Measurements from ENCODE around the gene SPTSSB. TPM values are rescaled to one million over a fixed set of nuclear protein-coding genes. Genes with fewer than 3 reads are reported as not detected.
A peak's percentile ranks its signal among the peaks of the same experiment; 100 is the strongest.

The SPTSSB gene
- total RNA-seq, 1 experiment from 2014 or later: not detected

DNA sequence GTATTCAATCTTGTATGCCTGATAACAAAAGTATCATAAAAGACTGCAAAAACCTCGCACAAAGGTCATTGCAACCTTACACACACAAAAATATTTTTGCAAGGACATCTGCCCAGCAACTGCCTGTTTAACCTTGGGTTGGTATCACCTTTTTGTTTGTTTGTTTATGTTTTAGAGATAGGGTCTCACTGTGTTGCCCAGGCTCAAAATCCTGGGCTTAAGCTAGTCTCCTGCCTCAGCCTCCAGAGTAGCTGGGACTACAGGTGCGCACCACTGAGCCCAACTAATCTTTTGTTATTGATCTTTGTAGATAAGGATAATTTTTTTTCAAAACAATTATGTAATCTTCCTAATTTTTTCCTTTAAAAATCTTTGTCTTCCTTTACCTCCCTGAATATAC is 54.2 kb downstream of the SPTSSB start:
- TF ChIP-seq, protein P1, sequence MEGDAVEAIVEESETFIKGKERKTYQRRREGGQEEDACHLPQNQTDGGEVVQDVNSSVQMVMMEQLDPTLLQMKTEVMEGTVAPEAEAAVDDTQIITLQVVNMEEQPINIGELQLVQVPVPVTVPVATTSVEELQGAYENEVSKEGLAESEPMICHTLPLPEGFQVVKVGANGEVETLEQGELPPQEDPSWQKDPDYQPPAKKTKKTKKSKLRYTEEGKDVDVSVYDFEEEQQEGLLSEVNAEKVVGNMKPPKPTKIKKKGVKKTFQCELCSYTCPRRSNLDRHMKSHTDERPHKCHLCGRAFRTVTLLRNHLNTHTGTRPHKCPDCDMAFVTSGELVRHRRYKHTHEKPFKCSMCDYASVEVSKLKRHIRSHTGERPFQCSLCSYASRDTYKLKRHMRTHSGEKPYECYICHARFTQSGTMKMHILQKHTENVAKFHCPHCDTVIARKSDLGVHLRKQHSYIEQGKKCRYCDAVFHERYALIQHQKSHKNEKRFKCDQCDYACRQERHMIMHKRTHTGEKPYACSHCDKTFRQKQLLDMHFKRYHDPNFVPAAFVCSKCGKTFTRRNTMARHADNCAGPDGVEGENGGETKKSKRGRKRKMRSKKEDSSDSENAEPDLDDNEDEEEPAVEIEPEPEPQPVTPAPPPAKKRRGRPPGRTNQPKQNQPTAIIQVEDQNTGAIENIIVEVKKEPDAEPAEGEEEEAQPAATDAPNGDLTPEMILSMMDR (IDR thresholded peaks at IDR 0.05; ENCODE audit: unreplicated experiment): no peak
- H3K4me1 Mint-ChIP-seq (ENCODE audit: insufficient read depth, unreplicated experiment): no peaks in the 10 kb centered on the region
- H3K27me3 Mint-ChIP-seq (ENCODE audit: insufficient read depth, unreplicated experiment): no peaks in the 10 kb centered on the region
- intact Hi-C loops (cut with micrococcal nuclease): no loop called here
- no peaks in the 10 kb centered on the region for H3K36me3 Mint-ChIP-seq (ENCODE audit: insufficient read depth, unreplicated experiment)
- no TSS peak for BruUV-seq (replicated peaks)
- DNase-seq (ENCODE audit: unreplicated experiment): no peak
- ChIA-PET POLR2A (no interaction called here), CTCF (interaction anchor here (0.6 to 1.4 kb wide), 2 partner anchors 10 to 12 kb away, joined by 4 to 6 read pairs; no protein-coding TSS in a partner anchor)
- H3K27ac Mint-ChIP-seq (ENCODE audit: low read depth, unreplicated experiment): no peak overlapping the region
- H3K9me3 Mint-ChIP-seq (ENCODE audit: unreplicated experiment): no peaks in the 10 kb centered on the region
- H3K4me3 Mint-ChIP-seq (ENCODE audit: unreplicated experiment): no peak overlapping the region

DNA sequence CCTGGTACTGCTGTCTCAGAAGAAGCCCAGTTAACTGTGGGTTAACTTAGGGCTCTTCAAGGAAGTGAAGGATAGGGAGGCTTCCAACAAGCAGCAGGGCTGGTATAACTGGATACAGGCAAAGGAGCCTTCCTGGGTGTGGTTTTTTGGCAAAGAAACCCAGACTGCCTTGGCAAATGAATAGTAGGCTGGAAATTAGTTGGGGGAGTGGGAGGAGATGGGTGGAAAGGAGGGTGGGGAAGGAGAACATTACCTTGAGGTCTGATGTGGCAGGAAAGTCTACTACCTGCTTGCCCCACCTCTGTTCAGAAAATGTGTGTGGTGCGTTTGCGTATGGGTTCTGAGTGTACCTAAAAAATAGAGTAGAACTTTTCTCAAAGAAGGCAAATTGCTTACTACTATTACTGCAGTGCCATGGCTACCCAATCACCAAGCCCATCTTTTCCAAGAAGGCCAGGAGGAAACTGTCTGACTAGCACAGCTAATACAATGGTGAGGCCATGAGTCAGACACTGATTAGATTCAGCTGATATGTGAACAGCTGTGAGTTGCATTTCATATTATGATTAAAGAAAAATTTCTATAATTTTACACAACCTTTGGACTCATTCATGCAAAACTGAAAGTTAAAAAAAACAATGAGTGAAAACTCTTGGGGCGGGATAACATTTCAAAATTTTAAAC is 55.2 kb downstream of the SPTSSB start:
- Mint-ChIP-seq H3K36me3 (ENCODE audit: insufficient read depth, unreplicated experiment) (no peaks in the 10 kb centered on the region), H3K9me3 (ENCODE audit: unreplicated experiment) (no peaks in the 10 kb centered on the region), H3K4me1 (ENCODE audit: insufficient read depth, unreplicated experiment) (no peaks in the 10 kb centered on the region), H3K27me3 (ENCODE audit: insufficient read depth, unreplicated experiment) (no peaks in the 10 kb centered on the region), H3K27ac (ENCODE audit: low read depth, unreplicated experiment) (no peak overlapping the region), H3K4me3 (ENCODE audit: unreplicated experiment) (no peak overlapping the region)
- POLR2A ChIA-PET: no interaction called here
- DNase-seq (ENCODE audit: unreplicated experiment): peak; percentile 20
- no TSS peak for BruUV-seq (replicated peaks)
- TF ChIP-seq, protein P1 (IDR thresholded peaks at IDR 0.05; ENCODE audit: unreplicated experiment): no peak
- CTCF ChIA-PET: interaction anchor here (0.6 to 1.4 kb wide), 2 partner anchors 11 to 80 kb away, joined by 3 to 6 read pairs; no protein-coding TSS in a partner anchor
- intact Hi-C loops (cut with micrococcal nuclease): no loop called here

DNA sequence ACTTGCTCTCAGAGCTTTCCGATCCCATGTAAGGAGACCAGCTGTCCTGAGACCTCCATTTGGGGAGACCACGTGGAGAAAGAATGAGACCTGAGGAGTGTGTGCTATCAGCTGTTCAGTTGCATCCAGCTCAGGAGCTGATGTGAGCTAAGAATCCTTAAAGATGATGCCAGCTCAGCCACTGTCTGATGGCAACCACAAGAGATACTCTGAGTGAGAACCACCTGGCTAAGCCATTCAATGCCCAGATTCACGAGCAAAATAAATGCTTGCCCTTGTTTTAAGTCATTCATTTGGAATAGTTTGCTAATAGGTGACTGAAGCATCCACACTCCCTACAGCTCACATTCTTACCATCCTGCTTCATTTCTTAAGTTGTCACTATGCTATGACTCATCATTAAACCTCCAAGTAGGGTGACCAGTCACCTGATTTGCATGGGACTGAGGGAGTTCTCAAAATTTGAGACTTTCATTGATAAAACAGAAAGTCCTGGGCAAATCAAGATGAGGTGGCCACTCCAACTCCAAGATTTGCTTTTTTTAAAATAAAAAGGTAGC is 56.4 kb downstream of the SPTSSB start:
- Mint-ChIP-seq H3K36me3 (ENCODE audit: insufficient read depth, unreplicated experiment) (no peaks in the 10 kb centered on the region), H3K9me3 (ENCODE audit: unreplicated experiment) (no peaks in the 10 kb centered on the region), H3K4me3 (ENCODE audit: unreplicated experiment) (no peak overlapping the region), H3K4me1 (ENCODE audit: insufficient read depth, unreplicated experiment) (no peaks in the 10 kb centered on the region), H3K27ac (ENCODE audit: low read depth, unreplicated experiment) (no peak overlapping the region), H3K27me3 (ENCODE audit: insufficient read depth, unreplicated experiment) (no peaks in the 10 kb centered on the region)
- POLR2A ChIA-PET: interaction anchor here (0.6 kb wide), 2 partner anchors 9 to 57 kb away, joined by 3 to 4 read pairs; partner anchors contain the start of gene SPTSSB
- TF ChIP-seq, protein P1 (IDR thresholded peaks at IDR 0.05; ENCODE audit: unreplicated experiment): no peak
- CTCF ChIA-PET: interaction anchor here (0.5 to 2.5 kb wide), 2 partner anchors 10 to 16 kb away, joined by 3 to 16 read pairs; no protein-coding TSS in a partner anchor
- DNase-seq (ENCODE audit: unreplicated experiment): no peak
- no TSS peak for BruUV-seq (replicated peaks)
- intact Hi-C loops (cut with micrococcal nuclease): no loop called here

DNA sequence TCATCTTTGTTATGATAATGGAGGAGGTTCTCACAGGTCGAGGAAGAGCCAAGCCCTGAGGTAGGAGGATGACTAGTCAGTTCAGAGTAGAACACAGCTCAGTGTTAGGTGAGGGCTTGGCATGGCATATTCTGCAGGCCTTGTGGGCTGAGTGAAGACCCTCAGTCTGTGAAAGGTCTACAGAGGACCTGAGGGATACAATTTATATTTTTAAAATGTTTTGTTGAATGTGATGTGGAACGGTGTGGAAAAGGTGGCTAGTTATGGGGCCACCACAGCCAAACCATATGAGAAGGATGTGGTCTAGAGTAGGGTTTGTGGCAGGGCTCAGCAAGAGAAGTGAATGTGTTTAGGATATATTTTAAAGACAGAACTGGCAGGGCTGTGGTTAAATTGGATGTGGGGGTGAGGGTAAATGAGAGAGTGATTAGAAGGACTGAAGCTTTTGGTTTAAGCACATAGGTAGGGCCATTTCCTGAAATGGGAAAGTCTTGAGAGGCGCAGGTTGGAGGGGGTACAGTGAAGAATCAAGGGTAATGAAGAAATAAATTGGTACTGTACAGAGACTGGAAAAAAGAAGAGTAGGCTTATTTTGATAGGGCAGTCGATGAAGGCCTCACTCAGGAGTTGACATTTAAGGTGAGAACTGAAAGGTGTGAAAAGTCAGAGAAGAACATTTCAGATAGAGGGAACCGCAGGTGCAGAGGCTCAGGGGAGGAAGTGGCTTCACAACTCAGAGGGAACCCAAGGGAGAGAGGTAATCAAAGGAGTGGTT is 60.5 kb downstream of the SPTSSB start:
- H3K4me3 Mint-ChIP-seq (ENCODE audit: unreplicated experiment): no peak overlapping the region
- BruUV-seq (replicated peaks): no TSS peak
- no peaks in the 10 kb centered on the region for H3K36me3 Mint-ChIP-seq (ENCODE audit: insufficient read depth, unreplicated experiment)
- no peaks in the 10 kb centered on the region for H3K9me3 Mint-ChIP-seq (ENCODE audit: unreplicated experiment)
- no peaks in the 10 kb centered on the region for H3K4me1 Mint-ChIP-seq (ENCODE audit: insufficient read depth, unreplicated experiment)
- H3K27ac Mint-ChIP-seq (ENCODE audit: low read depth, unreplicated experiment): no peak overlapping the region
- intact Hi-C loops (cut with micrococcal nuclease): no loop called here
- DNase-seq (ENCODE audit: unreplicated experiment): no peak
- CTCF ChIA-PET: interaction anchor here (1.1 kb wide), 1 partner anchor 18 kb away, joined by 3 read pairs; no protein-coding TSS in a partner anchor
- H3K27me3 Mint-ChIP-seq (ENCODE audit: insufficient read depth, unreplicated experiment): no peaks in the 10 kb centered on the region
- POLR2A ChIA-PET: no interaction called here
- TF ChIP-seq, protein P1 (IDR thresholded peaks at IDR 0.05; ENCODE audit: unreplicated experiment): no peak
